HTR-8/SVneo (cell line): ENCODE measurements around the gene FTO.

Source experiments
- DNase-seq: peaks from one replicate; pipeline ENCODE4 v3.0.0; 2011; ENCODE audit warnings: low spot score, mixed read lengths; ENCODE audit not compliant: insufficient read length
- FAIRE-seq: peaks from 2 replicates; lab custom pipeline; 2011; peaks lifted over from hg19 to GRCh38; lab: Jason Lieb, UNC

The FTO gene

DNA sequence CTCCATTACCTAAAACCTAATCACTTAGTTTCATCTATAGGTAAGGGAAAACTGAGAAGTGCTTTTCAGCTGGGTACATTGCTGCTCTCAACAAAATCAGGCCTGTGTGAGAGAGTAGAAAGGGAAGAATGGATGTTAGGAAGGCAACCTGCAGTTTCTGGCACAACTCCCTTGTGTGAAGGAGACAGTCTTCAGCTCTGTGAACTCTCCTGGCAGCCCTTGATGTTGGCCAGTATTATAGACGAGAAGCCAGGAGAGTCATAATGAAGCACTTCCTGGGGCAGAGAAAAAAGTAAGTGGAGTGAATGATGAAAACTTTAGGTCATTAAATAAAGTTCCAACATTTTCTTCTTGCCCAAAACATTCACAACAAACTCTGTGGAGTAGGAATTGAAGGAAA, 322.5 kb downstream of the FTO start:
- FAIRE-seq (no peak), DNase-seq (no peak)

DNA sequence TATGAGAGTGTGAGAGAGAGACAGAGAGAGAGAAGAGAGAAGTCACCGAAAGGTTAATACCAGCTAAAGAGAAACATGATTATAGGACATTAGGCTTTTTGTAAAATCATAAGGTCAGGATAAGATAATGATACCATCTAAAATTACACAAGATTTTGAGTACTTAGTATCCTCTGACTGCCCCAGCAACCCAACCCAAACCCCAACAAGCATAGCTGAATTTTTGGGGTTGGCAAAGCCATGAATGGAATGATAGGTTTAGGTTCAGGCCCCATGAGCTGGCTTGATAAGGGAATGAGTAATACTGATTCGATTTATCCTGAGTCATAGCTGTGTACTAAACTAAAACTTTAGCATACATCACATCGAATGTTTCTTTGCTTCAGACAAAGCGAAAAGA, 323.1 kb downstream of the FTO start:
- peak; percentile 15 for DNase-seq
- FAIRE-seq: no peak

DNA sequence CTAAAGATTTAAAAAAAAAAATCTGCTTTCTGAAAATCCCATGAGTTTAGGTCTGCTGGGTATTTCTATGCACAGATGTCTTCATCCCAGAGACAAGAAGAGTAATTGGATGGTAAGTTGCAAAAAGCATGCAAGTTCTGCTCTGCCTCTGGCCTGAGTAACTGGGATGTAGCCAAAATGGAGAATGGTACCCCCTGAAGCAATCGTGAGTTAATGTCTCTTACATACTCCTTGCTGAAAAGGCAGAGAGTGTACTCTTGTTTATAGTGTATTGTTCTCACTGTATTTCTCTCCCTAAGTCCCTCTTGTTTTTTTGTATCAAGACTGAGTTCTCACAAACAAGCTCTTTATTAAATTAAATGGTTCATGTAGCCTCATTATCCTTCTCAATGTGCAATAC, 323.6 kb downstream of the FTO start:
- FAIRE-seq (no peak), DNase-seq (no peak)

DNA sequence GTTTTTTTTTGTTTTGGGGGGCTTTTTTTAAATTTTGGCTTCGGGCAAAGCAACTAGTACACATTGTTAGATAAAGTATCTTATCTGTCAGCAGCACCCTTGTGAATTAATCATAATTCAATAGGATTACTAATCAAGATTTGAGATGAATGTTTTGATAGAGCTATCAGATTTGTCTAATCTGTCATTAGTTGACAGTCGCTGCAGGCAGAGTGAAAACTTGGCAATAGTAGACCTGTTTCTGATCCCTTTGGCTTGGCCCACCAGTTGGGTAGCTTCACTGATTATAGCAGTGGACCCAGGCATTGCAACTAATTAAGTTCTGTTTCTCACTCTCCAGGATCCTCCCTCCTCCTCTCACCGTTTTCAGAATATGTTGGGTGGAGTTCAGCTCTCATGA, 324.0 kb downstream of the FTO start:
- DNase-seq: no peak
- FAIRE-seq: no peak

DNA sequence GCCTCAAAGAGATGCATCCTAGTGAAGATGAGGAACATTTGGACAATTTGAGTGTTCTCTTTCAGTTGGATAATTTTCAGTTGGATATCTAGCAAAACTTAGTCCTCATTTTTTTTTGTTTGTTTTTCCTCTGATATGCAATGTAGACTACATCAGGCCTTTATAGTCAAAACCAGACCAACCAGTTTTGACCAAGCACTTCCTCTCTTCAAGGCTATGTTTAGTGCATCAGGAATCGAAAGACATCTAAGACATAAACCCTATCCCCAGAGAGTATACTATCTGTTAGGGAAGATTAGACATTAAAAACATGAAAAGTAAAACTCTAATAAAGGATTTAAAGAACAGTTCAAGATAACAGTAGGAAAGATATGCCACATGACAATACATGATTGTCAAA, 326.5 kb downstream of the FTO start:
- FAIRE-seq: no peak
- no peak for DNase-seq

DNA sequence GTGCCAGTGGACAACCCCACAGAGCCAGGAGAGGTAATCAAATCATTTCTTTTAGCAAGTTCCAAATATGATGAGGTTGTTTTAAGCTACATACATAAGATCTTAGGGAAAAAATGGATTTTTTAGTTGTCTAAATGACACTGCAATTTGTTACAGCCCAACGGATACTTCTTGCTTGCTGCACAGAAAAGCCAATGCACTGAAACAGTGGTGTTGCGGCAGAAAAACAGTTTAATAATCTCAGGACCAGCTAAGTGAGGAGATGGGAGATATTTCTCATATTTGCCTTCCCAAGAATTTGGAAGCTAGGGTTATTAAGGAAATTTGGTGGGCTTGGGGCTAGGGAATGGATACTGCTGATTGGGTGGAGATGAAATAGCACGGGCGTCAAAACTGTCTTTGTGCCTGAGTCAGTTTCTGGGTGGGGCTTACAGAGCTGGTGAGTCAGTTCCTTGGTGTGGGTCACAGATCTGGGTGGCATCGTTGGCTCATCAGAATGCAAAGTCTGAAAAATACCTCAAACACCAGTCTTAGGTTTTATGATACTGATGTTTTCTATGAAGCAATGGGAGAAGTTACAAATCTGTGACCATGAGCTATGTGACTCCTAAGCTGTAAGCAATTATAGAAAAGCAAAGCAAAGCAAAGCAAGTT, 327.3 kb downstream of the FTO start:
- FAIRE-seq (no peak), DNase-seq (no peak)

DNA sequence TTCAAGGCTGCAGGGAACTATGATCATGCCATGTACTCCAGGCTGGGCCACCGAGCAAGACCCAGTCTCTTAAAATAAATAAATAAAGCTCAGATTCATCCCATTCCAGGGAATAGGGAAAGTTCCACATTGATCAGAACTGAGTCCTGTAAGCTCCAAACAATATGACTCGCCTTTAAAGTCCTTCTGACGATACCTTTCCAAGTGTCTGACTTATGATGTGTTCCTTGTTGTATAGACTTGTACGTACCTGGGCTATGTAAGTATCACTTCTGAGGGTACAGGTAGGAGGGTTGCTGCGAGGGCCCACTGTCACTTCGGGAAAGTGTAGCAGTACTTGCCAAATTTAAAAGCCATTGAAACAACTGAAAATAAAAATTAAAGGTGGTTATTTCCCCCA, 329.8 kb downstream of the FTO start:
- no peak for DNase-seq
- FAIRE-seq: no peak

DNA sequence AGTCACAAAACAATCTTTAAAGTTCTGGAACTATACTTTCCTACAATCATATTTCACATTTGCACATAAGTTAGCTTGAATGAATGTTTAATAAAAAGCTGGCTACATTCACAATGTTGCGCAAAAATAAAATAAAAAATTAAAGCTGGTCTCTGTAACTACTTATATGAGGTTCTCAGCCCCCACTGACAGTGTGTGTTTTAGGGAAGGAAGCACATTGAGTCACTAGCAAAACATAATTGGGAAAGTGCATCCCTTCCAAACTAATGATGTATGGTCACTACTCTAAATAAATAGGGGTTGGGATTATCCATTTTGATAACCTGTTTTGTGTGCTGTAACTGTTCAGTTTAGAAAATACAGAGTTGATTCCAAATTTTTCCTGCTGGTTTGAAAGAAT, 330.7 kb downstream of the FTO start:
- DNase-seq: no peak
- FAIRE-seq: no peak

DNA sequence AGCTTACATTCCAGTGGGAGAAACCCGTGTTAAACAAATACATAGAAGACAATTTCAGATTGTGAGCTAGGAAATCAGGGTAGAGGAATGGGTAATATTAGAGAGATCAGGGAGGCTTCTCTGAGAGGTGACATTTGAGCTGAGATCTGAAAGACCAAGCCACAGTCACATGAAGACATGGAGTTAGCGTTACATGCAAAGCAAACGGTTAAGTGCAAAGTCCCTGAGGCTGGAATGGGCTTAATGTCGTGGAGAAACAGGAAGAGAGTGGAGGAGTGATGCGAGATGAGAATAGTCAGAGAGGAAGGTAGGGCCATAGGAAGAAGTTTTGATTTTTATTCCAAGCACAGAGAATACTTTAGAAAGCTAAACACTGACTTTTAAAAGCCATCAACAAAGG, 336.5 kb downstream of the FTO start:
- no peak for FAIRE-seq
- no peak for DNase-seq

DNA sequence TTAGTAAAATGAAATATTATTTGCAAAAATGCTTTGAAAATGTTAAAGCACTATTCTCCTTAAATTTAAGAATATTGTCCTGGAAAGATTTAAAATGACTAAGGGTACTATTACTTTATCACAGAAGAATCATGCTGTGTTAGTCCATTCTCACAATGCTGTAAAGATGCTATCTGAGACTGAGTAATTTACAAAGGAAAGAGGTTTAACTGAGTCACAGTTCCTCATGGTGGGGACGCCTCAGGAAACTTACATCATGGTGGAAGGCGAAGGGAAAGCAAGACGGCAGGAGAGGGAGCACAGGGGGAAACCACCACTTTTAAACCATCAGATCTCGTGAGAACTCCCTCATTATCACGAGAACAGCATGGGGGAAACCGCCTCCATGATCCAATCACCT, 337.0 kb downstream of the FTO start:
- DNase-seq (no peak), FAIRE-seq (no peak)

DNA sequence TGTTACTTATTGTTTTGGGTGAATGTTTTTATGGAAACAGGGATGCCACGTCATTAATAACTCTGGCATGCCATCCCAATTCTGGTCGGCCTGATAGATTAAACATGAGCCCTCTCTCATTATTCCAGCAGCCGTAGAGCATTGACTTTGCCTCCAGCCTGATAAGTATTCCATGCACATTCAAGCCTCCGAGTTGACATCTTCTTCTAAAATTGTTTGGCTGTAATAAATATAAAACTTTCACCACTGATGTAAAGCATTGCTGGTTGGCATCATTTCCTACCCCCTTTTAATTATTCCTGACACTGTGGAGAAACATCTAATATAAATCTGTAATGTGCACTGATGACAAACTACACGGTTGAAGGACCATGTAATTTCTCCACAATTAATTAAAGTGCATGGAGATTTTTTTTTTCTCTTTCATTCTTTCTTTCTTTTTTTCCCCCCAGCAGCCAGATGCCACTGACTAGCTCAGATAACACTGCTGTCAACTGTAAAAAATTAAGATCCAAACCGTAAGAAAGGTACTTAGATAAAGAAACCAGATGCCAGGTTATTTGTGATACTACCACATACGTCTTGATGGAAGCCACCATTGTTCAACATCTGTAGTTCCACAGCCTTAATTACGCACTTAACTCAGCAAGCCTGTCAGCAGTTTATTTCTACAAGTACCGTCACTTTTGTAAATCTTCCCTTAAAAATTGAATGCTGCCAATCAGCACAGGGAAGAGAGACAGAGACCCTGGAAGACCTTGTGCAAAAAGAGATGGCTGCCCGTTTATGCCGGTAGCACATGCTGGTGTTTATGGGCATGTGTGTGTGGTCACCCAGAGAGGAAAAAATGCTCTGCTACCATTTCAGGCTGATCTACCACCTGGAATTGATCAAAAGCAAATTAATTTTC, 344.9 kb downstream of the FTO start:
- no peak for FAIRE-seq
- DNase-seq: no peak

DNA sequence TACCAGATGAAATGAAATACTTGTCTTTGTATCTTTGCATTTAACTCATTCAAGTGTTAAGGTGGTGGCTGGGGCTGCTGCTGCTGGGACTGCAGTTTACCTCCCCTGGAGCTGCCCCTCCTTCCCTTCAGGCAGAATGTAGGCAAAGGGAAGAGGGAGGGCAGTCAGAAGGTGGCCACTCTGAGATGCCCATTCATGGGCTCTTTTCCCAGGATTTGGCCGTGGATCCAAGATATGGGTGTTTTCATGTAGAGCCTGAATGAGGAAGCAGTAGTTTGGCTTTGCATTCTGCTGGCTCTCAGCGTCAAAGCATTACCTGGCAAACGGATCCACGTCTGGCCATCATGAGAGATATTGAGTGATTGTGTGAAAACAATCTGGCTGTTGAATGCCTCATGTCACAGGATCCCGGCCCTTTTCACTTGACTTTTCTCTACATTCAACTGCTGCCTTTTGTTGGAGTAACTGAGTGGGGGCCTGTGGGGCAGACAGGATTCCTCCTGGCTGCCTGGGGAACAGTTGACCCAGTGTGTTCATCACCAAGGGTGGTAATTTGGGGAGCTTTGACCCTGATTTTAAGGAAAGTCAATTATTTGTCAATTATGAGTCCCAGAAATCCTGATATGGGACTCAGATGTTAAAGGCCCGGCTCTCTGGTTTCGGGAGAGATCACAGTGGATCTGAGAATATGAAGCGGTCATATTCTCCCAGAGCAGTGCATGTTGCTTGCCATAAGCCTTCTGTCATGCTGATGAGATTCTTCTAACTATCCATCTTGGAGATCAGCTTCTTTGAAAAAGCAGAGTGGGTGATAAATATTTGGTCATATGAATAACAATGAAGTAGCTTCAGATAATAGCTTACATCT, 345.9 kb downstream of the FTO start:
- FAIRE-seq (no peak), DNase-seq (no peak)

DNA sequence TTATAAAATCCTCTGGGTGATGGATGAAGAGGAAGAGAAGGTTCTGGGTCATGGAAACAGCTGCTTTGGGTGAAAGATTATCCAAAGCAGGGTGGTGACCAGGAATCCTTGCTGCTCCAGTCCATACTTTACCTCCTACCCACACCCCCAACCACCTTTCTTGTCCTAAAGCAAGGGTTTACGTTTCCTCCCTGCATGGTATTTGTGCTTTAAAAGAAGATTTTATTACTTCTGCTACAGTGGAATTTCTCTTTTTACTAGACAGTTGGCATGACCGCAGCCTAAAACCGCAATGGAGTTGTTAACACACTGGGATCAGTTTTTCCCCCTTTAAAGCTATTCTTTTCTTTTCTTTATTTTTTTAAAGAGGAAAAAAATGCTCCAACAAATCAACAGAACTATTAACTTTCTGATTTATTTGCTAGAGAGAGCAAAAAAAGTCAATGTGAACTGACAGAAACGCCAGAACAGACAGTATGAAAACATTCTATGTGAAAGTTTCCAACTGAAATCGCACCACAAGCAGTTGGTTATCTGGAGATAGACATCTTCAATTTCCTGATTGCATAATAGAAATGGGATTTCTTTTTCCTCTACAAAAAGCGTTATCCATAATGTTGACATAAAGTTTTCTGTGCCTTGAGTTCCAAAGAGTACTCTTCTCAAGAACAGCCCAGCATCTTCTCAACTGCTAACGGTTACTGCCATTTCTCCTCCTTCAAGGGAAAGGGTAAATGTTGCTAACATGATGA, 346.7 kb downstream of the FTO start:
- DNase-seq (no peak), FAIRE-seq (no peak)

DNA sequence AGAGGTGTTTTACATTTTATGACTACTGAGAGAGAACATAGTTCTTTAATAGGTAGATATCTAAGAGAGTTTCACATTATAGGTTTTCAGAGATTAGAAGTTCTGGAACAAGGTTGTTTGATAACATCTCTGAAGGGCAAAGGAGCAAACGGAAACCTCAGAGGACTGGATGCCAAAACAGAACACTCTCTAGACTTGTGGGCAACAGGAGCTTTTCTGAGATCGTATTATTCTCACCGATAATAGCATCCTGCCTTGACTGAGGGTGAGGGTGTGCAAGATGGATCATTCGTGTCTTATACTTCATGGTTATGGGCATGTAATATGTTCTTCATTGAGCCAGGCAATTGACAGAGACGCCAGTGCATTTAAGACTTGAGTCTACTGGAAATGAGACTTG, 347.9 kb downstream of the FTO start:
- DNase-seq (no peak), FAIRE-seq (no peak)

DNA sequence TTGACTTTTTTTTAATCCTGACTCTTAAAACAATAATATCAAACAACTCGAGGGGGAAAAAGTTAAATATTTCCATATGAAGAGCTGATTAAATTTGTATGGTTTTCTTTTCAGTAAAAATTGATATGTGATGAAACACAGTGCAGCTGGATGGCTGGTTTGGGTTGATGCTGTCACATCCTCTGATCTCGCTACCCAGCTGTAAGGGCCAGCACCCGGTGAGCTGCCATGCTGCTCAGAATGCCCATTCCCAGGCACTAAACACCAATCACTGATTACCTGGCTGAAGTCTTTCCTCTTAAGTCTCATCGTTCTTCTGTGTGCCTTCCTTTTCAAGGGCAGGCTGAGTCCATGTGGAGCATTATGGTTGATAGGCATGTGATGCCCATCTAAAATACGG, 348.3 kb downstream of the FTO start:
- FAIRE-seq: no peak
- DNase-seq: no peak

DNA sequence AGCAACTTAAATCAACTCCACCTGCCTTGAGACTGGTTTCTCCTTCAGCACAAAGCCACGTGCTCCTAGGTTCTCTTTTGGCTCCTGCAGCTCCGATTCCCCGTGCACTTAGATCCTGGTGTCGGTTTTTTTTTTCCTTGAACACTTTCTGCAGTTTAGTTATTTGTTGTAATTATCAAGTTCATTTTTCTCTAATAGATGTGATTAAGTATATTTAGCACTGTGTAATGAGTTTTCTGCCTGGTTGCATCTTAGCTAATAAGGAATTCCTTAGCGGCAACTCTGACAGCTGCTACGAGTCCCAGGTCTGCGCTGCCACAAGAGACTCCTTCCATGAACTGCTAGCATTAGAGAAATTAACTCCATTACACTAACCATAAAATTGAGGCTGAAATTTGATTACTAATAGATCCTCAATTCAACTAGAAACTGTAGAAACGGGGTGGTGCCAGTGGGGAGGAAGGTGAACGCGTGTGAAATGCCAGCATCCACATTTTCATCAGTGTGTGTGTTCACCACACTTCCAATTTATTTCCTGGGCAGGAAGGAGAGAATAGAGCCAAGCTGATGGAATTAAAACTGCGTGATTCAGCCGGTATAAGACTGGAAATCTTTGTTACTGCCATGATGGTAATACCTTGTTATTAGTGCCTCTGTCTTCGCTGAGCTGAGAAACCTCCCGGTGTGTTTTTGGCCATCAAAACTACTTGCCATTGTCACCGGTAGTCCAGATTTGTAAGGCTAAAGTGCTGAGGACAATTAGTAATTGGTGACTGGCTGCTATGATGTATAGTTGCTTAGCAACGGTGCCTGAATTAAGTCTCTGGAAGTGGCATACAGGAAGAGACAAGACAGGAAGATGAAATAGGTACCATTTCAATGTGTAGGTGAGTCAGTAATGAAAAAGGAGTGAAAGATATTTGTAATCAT, 350.2 kb downstream of the FTO start:
- no peak for FAIRE-seq
- no peak for DNase-seq

DNA sequence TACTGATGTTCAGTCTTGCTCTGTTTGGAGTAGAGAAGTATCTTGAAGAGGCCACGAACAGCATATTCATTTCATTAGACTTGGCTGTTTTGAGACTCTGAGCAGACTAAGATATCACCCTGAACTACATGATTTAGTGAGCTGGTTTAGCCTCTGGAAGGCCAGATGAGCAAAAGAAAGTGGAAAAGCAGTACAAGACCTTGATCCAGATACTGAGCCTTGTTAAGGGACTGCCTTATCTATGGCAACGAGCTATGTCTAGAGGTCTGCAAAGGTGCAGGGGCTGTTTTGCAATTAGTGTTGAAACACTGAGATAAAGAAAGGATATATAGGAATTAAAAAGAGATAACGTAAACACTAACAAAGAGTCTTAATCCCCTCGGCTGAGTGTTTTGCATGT, 351.2 kb downstream of the FTO start:
- FAIRE-seq: no peak
- no peak for DNase-seq

DNA sequence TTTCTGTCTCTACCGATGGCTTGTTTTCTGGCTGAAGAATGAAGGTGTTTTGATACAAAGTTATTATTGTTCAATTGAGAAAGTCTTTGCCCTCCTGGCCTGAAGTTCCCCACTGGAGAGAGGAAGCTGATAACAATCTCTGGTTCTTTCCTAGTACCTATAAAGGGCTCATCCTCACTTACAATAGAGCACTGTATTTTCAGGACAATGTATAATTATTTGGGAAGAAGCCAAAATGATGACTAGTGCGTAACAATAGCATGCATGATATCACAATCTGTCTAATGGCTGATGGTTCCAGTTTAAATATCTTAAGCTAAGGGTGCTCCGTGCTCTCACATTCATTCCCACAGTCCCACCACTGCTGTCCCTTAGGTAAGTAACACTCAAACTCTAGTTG, 351.9 kb downstream of the FTO start:
- DNase-seq (no peak), FAIRE-seq (no peak)

DNA sequence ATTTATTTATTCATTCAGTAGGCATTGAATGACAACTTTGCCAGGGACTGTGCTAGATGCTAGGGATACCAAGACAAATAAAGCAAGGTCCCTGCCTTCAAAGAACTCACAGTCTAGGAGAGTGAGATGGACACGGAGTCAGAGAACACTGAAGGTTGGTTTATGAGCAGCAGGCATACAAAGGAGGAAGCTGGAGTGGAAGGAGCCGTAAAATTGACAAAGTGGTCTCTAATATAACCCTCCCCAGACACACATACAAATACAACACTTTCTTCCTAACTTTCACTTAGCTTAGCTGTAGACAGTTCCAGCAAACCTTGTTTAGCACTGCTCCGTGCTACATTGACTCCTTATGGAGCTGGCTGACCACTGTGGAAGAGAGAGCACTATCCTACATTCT, 353.0 kb downstream of the FTO start:
- FAIRE-seq: no peak
- DNase-seq: no peak
